Tibial nerve (tissue), 4 donors: ENCODE data around the gene C11orf65. TPM values are rescaled to one million over a fixed set of nuclear protein-coding genes. Genes with fewer than 3 reads are reported as not detected.

Source experiments
- DNase-seq, 2 donors: peaks; one replicate each; pipeline ENCODE4 v3.0.0-alpha.2; 2019; ENCODE audit warnings: low spot score in 2 of 2
- H3K27ac ChIP-seq, 4 donors: fragments of 200-600 bp; sonication (generic) in 3 of 4; one replicate each; pipeline ENCODE4 v1.5.1; 2017 to 2019; ENCODE audit warnings: mild to moderate bottlenecking in 1 of 4
- H3K27me3 ChIP-seq, 2 donors: fragments of 200-600 bp; sonication (generic) in 1 of 2; one replicate each; pipeline versions ENCODE4 v1.5.1 to v1.6.0; 2017 to 2019
- H3K36me3 ChIP-seq, 3 donors: fragments of 200-600 bp; sonication (generic); one replicate each; pipeline ENCODE4 v1.5.1; 2018 to 2019
- H3K4me1 ChIP-seq, 4 donors: fragments of 200-600 bp; sonication (generic) in 3 of 4; one replicate each; pipeline ENCODE4 v1.5.1; 2017 to 2019
- H3K4me3 ChIP-seq, 4 donors: fragments of 200-600 bp; sonication (generic) in 3 of 4; one replicate each; pipeline ENCODE4 v1.5.1; 2017 to 2019; ENCODE audit warnings: mild to moderate bottlenecking in 1 of 4, moderate library complexity in 1 of 4
- H3K9me3 ChIP-seq, 4 donors: fragments of 200-600 bp; sonication (generic) in 3 of 4; one replicate each; pipeline ENCODE4 v1.5.1; 2017 to 2019
- CTCF ChIP-seq, 5 experiments: fragments of 200-600 bp in 3 of 5; fragments of 450-650 bp in 2 of 5; sonication (generic) in 3 of 5; IDR thresholded peaks; one replicate each; pipeline ENCODE4 v1.5.1; 2016 to 2019; ENCODE audit warnings: antibody characterized with exemption in 5 of 5, mild to moderate bottlenecking in 3 of 5, moderate library complexity in 2 of 5
- EP300 ChIP-seq, 2 donors: sonication (generic); formaldehyde crosslinking; IDR thresholded peaks; one replicate each; pipeline ENCODE4 v1.6.1; 2017; ENCODE audit warnings: antibody characterized with exemption in 2 of 2, mild to moderate bottlenecking in 1 of 2
- POLR2A ChIP-seq, 2 donors: fragments of 450-650 bp; IDR thresholded peaks; one replicate each; pipeline ENCODE4 v1.6.1; 2017; ENCODE audit warnings: antibody characterized with exemption in 2 of 2, mild to moderate bottlenecking in 2 of 2, moderate library complexity in 2 of 2
- WGBS, 2 donors: methylation state at CpG; one replicate each; pipeline ENCODE4 v1.1.5; 2018; 5-methylcytosine and 5-hydroxymethylcytosine counted together
- total RNA-seq, 4 donors: library from RNA; depleted of rRNA; stranded (reverse); fragments of >200 nt; gene quantifications; one replicate each; pipeline ENCODE4 v1.1.0, GENCODE V29; 2016

The C11orf65 gene
- total RNA-seq, 4 donors from 2014 or later, result 0.59 to 3.7 (median 0.84) TPM; not detected in 1

- 94 to 98% methylated on average over 2 of the region's 2 CpGs for WGBS, 2 donors
- TF ChIP-seq CTCF (IDR thresholded peaks at IDR 0.05), result no peak
- TF ChIP-seq EP300 (IDR thresholded peaks at IDR 0.05), result no peak
- TF ChIP-seq POLR2A (IDR thresholded peaks at IDR 0.05), result no peak
- peaks cover 0 to 53% (median 5%) of the 10 kb centered on the region in 3 donors for H3K36me3 ChIP-seq
Measured at GRCh38 chr11:108338750-108339149, 128.6 kb downstream of the C11orf65 start.

GRCh38 chr11:108333403-108333899 lies 133.9 kb downstream of the C11orf65 start:
- no peaks in the 10 kb centered on the region for H3K4me1 ChIP-seq
- H3K36me3 ChIP-seq, result peaks cover 0 to 86% (median 15%) of the 10 kb centered on the region in 3 donors
- TF ChIP-seq EP300 (IDR thresholded peaks at IDR 0.05) (no peak), POLR2A (IDR thresholded peaks at IDR 0.05) (no peak), CTCF (IDR thresholded peaks at IDR 0.05) (no peak)
- H3K27me3 ChIP-seq, result no peaks in the 10 kb centered on the region
- no peak overlapping the region for H3K4me3 ChIP-seq
- no peaks in the 10 kb centered on the region for H3K9me3 ChIP-seq
- DNase-seq, result no peak
- 91 to 95% methylated on average over 2 of the region's 2 CpGs for WGBS, 2 donors
- H3K27ac ChIP-seq, result no peak overlapping the region

More at GRCh38 chr11:108338750-108339149, 128.6 kb downstream of the C11orf65 start:
- no peaks in the 10 kb centered on the region for H3K9me3 ChIP-seq
- no peaks in the 10 kb centered on the region for H3K27me3 ChIP-seq
- H3K27ac ChIP-seq, result no peak overlapping the region
- no peaks in the 10 kb centered on the region for H3K4me1 ChIP-seq
- no peak overlapping the region for H3K4me3 ChIP-seq
- no peak for DNase-seq

Other genes with a start within 250 kb of the C11orf65 start
- 10 to 100 TPM; 12.6 to 16.1 (median 15.3) TPM for gene NPAT, start 244.9 kb downstream of the C11orf65 start, total RNA-seq
- 100 to 1,000 TPM; 107 to 120 (median 109) TPM for gene ATM, start 244.5 kb downstream of the C11orf65 start, total RNA-seq
- gene POGLUT3, start 30.9 kb upstream of the C11orf65 start, total RNA-seq, result 10 to 100 TPM; 19.8 to 47.1 (median 36.8) TPM
- 1 to 10 TPM; 2.4 to 5.4 (median 4.1) TPM for gene EXPH5, start 126.2 kb upstream of the C11orf65 start, total RNA-seq
- gene DDX10, start 197.5 kb upstream of the C11orf65 start, total RNA-seq, result 10 to 100 TPM; 23.1 to 94.7 (median 31.6) TPM